ENCODE measurements around the gene CDH23.

CDH23 gene

GRCh38 chr10:71814922-71815411 lies 418.2 kb downstream of the CDH23 start:
- no peak for DNase-seq

- no peak for DNase-seq
These were observed 418.9 kb downstream of the CDH23 start for GRCh38 chr10:71815515-71816130.

- DNase-seq, result no peak
These were observed 419.7 kb downstream of the CDH23 start for GRCh38 chr10:71816421-71816851.

- no peak for DNase-seq
These were observed 420.4 kb downstream of the CDH23 start for GRCh38 chr10:71816936-71817618.

- DNase-seq, result no peak
These were observed 421.3 kb downstream of the CDH23 start for GRCh38 chr10:71817831-71818655.

- DNase-seq, result no peak
These were observed 422.0 kb downstream of the CDH23 start for GRCh38 chr10:71818674-71819260.

GRCh38 chr10:71819441-71819861 lies 422.7 kb downstream of the CDH23 start:
- no peak for DNase-seq

- DNase-seq, result no peak
These were observed 423.3 kb downstream of the CDH23 start for GRCh38 chr10:71819985-71820384.

GRCh38 chr10:71820966-71821365 lies 424.2 kb downstream of the CDH23 start:
- no peak for DNase-seq

GRCh38 chr10:71821909-71822763 lies 425.4 kb downstream of the CDH23 start:
- no peak for DNase-seq

- no peak for DNase-seq
These were observed 426.6 kb downstream of the CDH23 start for GRCh38 chr10:71823356-71823755.

- DNase-seq, result no peak
These were observed 427.6 kb downstream of the CDH23 start for GRCh38 chr10:71824333-71824732.

- DNase-seq, result no peak
These were observed 428.5 kb downstream of the CDH23 start for GRCh38 chr10:71825217-71825616.

- DNase-seq, result no peak
These were observed 431.1 kb downstream of the CDH23 start for GRCh38 chr10:71827852-71828251.

GRCh38 chr10:71828702-71829101 lies 432.0 kb downstream of the CDH23 start:
- DNase-seq, result no peak

- no peak for DNase-seq
These were observed 432.5 kb downstream of the CDH23 start for GRCh38 chr10:71829171-71829570.

- DNase-seq, result no peak
These were observed 433.2 kb downstream of the CDH23 start for GRCh38 chr10:71829896-71830295.

GRCh38 chr10:71830726-71831125 lies 434.0 kb downstream of the CDH23 start:
- no peak for DNase-seq

GRCh38 chr10:71831646-71832552 lies 435.2 kb downstream of the CDH23 start:
- no peak for DNase-seq

- DNase-seq, result no peak
These were observed 436.2 kb downstream of the CDH23 start for GRCh38 chr10:71832967-71833366.

Measured in activated naive CD4-positive, alpha-beta T cell (primary cell).